GM19455 (cell line): Measurements from ENCODE around the gene UGT3A2.

ENCODE experiments used
- ATAC-seq: cut with Tn5 transposase; IDR thresholded peaks from one replicate; pipeline ENCODE4 v1.9.1; 2021; ENCODE audit not compliant: unreplicated experiment

The UGT3A2 gene

GRCh38 chr5:36009698-36010097, 57.0 kb downstream of the UGT3A2 start:
- no peak for ATAC-seq

- no peak for ATAC-seq
Measured at GRCh38 chr5:36007366-36007765, 59.3 kb downstream of the UGT3A2 start.

- ATAC-seq: no peak
Measured at GRCh38 chr5:36006163-36006562, 60.5 kb downstream of the UGT3A2 start.

GRCh38 chr5:36001032-36001431, 65.7 kb downstream of the UGT3A2 start:
- no peak for ATAC-seq

- no peak for ATAC-seq
Measured at GRCh38 chr5:35999547-35999946, 67.1 kb downstream of the UGT3A2 start.

GRCh38 chr5:35996076-35996475, 70.6 kb downstream of the UGT3A2 start:
- ATAC-seq: no peak

GRCh38 chr5:35990941-35991611, 75.6 kb downstream of the UGT3A2 start, which contains the start of gene UGT3A1:
Gene UGT3A1 (minus strand): TSS chr5:35991390. CDS start chr5:35991240, 150 bp downstream.
- ATAC-seq: no peak

- ATAC-seq: no peak
Measured at GRCh38 chr5:35990520-35990919, 76.2 kb downstream of the UGT3A2 start.

- ATAC-seq: no peak
Measured at GRCh38 chr5:35988529-35988928, 78.2 kb downstream of the UGT3A2 start.

GRCh38 chr5:35987776-35988175, 78.9 kb downstream of the UGT3A2 start:
- ATAC-seq: no peak
